Endometrial microvascular endothelial cells (primary cell): ENCODE results near the gene PLA2G4F. TPM values are rescaled to one million over a fixed set of nuclear protein-coding genes. Genes with fewer than 3 reads are reported as not detected.
"Not testable (repeated sequence)": the region's sequence is repeated elsewhere in the genome, so short reads cannot be mapped to it uniquely, and the experiment has no call there.

Experiments used
- in situ Hi-C: cut with HindIII; loops from 2 replicates; pipeline ENCODE4 v1.10.0; 2017; ENCODE audit warnings: low sequenced_read_pairs, low pct_unique_long_range_greater_than_20kb; ENCODE audit errors: inconsistent ontology term
- total RNA-seq: library from RNA; depleted of rRNA; stranded (reverse); fragments of >200 nt; gene quantifications from one replicate; pipeline ENCODE4 v1.2.3, GENCODE V29; 2015; ENCODE audit errors: inconsistent ontology term

PLA2G4F gene
- total RNA-seq, 1 donor from 2014 or later, result not detected

- in situ Hi-C loops, result no loop called here
Measured at GRCh38 chr15:42110367-42110766, 46.1 kb downstream of the PLA2G4F start.

GRCh38 chr15:42108806-42109205, 47.6 kb downstream of the PLA2G4F start:
- in situ Hi-C loops, result no loop called here

- in situ Hi-C loops, result no loop called here
Measured at GRCh38 chr15:42108189-42108588, 48.2 kb downstream of the PLA2G4F start.

- in situ Hi-C loops, result no loop called here
Measured at GRCh38 chr15:42107473-42107872, 49.0 kb downstream of the PLA2G4F start.

GRCh38 chr15:42106288-42106687, 50.1 kb downstream of the PLA2G4F start:
- in situ Hi-C loops, result no loop called here

- in situ Hi-C loops, result no loop called here
Measured at GRCh38 chr15:42104095-42104891, 52.1 kb downstream of the PLA2G4F start.

- in situ Hi-C loops, result no loop called here
Measured at GRCh38 chr15:42102646-42103235, 53.7 kb downstream of the PLA2G4F start.

- in situ Hi-C loops, result no loop called here
Measured at GRCh38 chr15:42101861-42102260, 54.6 kb downstream of the PLA2G4F start.

- in situ Hi-C loops, result no loop called here
Measured at GRCh38 chr15:42100021-42100800, 56.2 kb downstream of the PLA2G4F start.

GRCh38 chr15:42097018-42097417, 59.4 kb downstream of the PLA2G4F start:
- in situ Hi-C loops, result no loop called here

- in situ Hi-C loops, result no loop called here
Measured at GRCh38 chr15:42094512-42094963, 61.9 kb downstream of the PLA2G4F start, which contains the start of gene PLA2G4D. PLA2G4D (minus strand) TSS chr15:42094562; CDS start chr15:42094459, 103 bp downstream.

- in situ Hi-C loops, result no loop called here
Measured at GRCh38 chr15:42093966-42094365, 62.5 kb downstream of the PLA2G4F start.

GRCh38 chr15:42092398-42093318, 63.8 kb downstream of the PLA2G4F start:
- in situ Hi-C loops, result no loop called here

- in situ Hi-C loops, result not testable (repeated sequence)
Measured at GRCh38 chr15:42091753-42092397, 64.6 kb downstream of the PLA2G4F start.

- in situ Hi-C loops, result no loop called here
Measured at GRCh38 chr15:42090781-42091180, 65.7 kb downstream of the PLA2G4F start.

GRCh38 chr15:42090370-42090769, 66.1 kb downstream of the PLA2G4F start:
- in situ Hi-C loops, result no loop called here

GRCh38 chr15:42089942-42090341, 66.5 kb downstream of the PLA2G4F start:
- in situ Hi-C loops, result no loop called here
